ENCODE measurements around the gene STOM. TPM values are rescaled to one million over a fixed set of nuclear protein-coding genes. Genes with fewer than 3 reads are reported as not detected.
A peak's percentile ranks its signal among the peaks of the same experiment; 100 is the strongest.

STOM gene
- total RNA-seq, 4 donors from 2014 or later, result 78.2 to 195 (median 111) TPM

DNA sequence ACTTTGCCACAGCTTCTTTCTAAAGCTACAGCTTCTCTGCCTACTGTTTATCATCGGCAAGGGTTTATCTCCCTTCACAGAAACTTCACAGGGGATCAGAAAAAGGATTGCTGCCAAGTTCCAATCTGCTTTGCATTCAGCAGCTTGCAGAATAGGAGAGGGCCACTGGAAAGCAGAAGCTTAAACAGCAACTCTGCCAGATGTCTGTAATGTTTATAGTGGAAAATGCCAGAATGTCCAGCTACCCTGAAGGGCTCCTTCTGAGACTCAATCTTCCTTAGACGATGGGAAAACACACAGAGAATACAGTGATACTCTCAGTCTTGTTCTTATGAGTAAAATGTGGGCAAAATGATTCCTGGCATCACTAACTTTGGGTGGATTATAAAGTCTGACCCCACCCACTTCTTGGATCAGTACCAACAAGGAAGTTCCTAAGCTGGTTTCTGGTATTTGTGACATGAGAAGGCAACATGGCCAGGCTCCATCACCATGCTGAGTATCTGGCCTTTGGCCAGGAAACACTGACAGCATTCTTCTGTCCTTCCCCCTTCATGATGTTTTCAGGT is 19.0 kb downstream of the STOM start:
- peak; percentile 68 for DNase-seq
- peak overlapping the region; percentile 68 to 96 (median 84) for H3K27ac ChIP-seq
- TF ChIP-seq POLR2AphosphoS5 (IDR thresholded peaks at IDR 0.05) (peak in 2 of 3 donors; percentile 17 to 21), CTCF (IDR thresholded peaks at IDR 0.05) (no peak)
- WGBS, 2 donors (ENCODE audit: low coverage in 1 of 2), result 11 to 29% methylated on average over 1 to 2 of the region's 2 CpGs
- intact Hi-C loops (cut with DNase I; ENCODE audit: low total_unique reads) (no loop called here), in situ Hi-C loops (cut with MboI; ENCODE audit: low pct_ligation_motif_present in 1 of 4, low pct_unique_long_range_greater_than_20kb in 1 of 4, low sequenced_read_pairs in 3 of 4) (no loop called here)
- no peaks in the 10 kb centered on the region for H3K27me3 ChIP-seq
- H3K9me3 ChIP-seq, result no peaks in the 10 kb centered on the region
- H3K36me3 ChIP-seq, result peaks cover 0 to 6% (median 2%) of the 10 kb centered on the region in 4 donors
- no peak overlapping the region for H3K4me3 ChIP-seq
- peaks cover 26 to 90% (median 49%) of the 10 kb centered on the region in 4 donors for H3K4me1 ChIP-seq

- no peaks in the 10 kb centered on the region for H3K9me3 ChIP-seq
- H3K27me3 ChIP-seq, result no peaks in the 10 kb centered on the region
- WGBS, 2 donors (ENCODE audit: low coverage in 1 of 2), result 77 to 92% methylated on average over 1 of the region's 1 CpG
- H3K36me3 ChIP-seq, result peaks cover 0 to 10% (median 3%) of the 10 kb centered on the region in 4 donors
- peak overlapping the region; percentile 68 to 96 (median 84) for H3K27ac ChIP-seq
- intact Hi-C loops (cut with DNase I; ENCODE audit: low total_unique reads) (no loop called here), in situ Hi-C loops (cut with MboI; ENCODE audit: low pct_ligation_motif_present in 1 of 4, low pct_unique_long_range_greater_than_20kb in 1 of 4, low sequenced_read_pairs in 3 of 4) (no loop called here)
- TF ChIP-seq POLR2A (IDR thresholded peaks at IDR 0.05) (no peak), CTCF (IDR thresholded peaks at IDR 0.05) (no peak), EP300 (IDR thresholded peaks at IDR 0.05; ENCODE audit: low read depth) (no peak), POLR2AphosphoS5 (IDR thresholded peaks at IDR 0.05) (no peak)
- DNase-seq, result no peak
- no peak overlapping the region for H3K4me3 ChIP-seq
- H3K4me1 ChIP-seq, result peaks cover 29 to 90% (median 47%) of the 10 kb centered on the region in 4 donors
These were observed 20.0 kb downstream of the STOM start for GRCh38 chr9:121350036-121350435.

- peaks cover 0 to 14% (median 3%) of the 10 kb centered on the region in 4 donors for H3K36me3 ChIP-seq
- intact Hi-C loops (cut with DNase I; ENCODE audit: low total_unique reads), result no loop called here
- no peak overlapping the region for H3K4me3 ChIP-seq
- no peaks in the 10 kb centered on the region for H3K27me3 ChIP-seq
- H3K27ac ChIP-seq, result peak overlapping the region; percentile 68 to 96 (median 84)
- no peak for DNase-seq
- 65 to 80% methylated on average over 8 of the region's 8 CpGs for WGBS, 2 donors (ENCODE audit: low coverage in 1 of 2)
- in situ Hi-C loops (cut with MboI; ENCODE audit: low pct_ligation_motif_present in 1 of 4, low pct_unique_long_range_greater_than_20kb in 1 of 4, low sequenced_read_pairs in 3 of 4), result no loop called here
- H3K4me1 ChIP-seq, result peaks cover 27 to 90% (median 46%) of the 10 kb centered on the region in 4 donors
- no peaks in the 10 kb centered on the region for H3K9me3 ChIP-seq
- TF ChIP-seq POLR2A (IDR thresholded peaks at IDR 0.05) (no peak), EP300 (IDR thresholded peaks at IDR 0.05; ENCODE audit: low read depth) (no peak), POLR2AphosphoS5 (IDR thresholded peaks at IDR 0.05) (no peak), CTCF (IDR thresholded peaks at IDR 0.05) (no peak)
These were observed 21.0 kb downstream of the STOM start for GRCh38 chr9:121349009-121349408.

DNA sequence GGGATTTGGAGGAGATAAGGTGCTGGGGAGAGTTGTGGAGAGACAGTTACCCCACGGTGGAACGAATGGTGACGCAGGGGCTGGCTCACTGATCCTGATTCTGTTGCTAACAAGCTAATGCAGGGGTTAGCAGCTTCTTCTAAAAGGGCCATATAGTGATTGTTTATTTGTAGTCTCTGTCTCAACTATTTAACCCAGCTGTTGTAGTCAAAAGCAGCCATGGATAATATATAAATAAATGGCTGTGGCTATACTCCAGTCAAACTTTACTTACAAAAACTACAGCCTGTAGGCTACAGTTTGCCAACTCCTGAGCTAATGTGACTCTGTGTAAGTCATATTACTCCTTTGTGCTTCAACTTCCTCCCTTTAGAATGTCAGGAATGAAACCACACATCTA is 21.8 kb downstream of the STOM start:
- Histone ChIP-seq H3K4me3 (no peak overlapping the region), H3K27ac (peak overlapping the region; percentile 6 to 96 (median 84))

More for the DNA sequence above, 21.8 kb downstream of the STOM start:
- no peak for TF ChIP-seq POLR2AphosphoS5 (IDR thresholded peaks at IDR 0.05)
- no peak for TF ChIP-seq POLR2A (IDR thresholded peaks at IDR 0.05)
- TF ChIP-seq CTCF (IDR thresholded peaks at IDR 0.05), result no peak
- TF ChIP-seq EP300 (IDR thresholded peaks at IDR 0.05; ENCODE audit: low read depth), result no peak
- Histone ChIP-seq H3K4me1 (peaks cover 24 to 87% (median 42%) of the 10 kb centered on the region in 4 donors), H3K36me3 (peaks cover 0 to 14% (median 3%) of the 10 kb centered on the region in 4 donors), H3K27me3 (no peaks in the 10 kb centered on the region), H3K9me3 (no peaks in the 10 kb centered on the region)
- intact Hi-C loops (cut with DNase I; ENCODE audit: low total_unique reads), result no loop called here
- no peak for DNase-seq
- in situ Hi-C loops (cut with MboI; ENCODE audit: low pct_ligation_motif_present in 1 of 4, low pct_unique_long_range_greater_than_20kb in 1 of 4, low sequenced_read_pairs in 3 of 4), result no loop called here
- WGBS, 2 donors (ENCODE audit: low coverage in 1 of 2), result 79% methylated on average over 3 of the region's 3 CpGs; no CpG with 5 or more reads in 1 of the 2 donors
